Astrocyte (in vitro differentiated cells and primary cell): ENCODE measurements around the gene UTS2. TPM values are rescaled to one million over a fixed set of nuclear protein-coding genes. Genes with fewer than 3 reads are reported as not detected.

Source experiments
- DNase-seq: peaks from one replicate; pipeline ENCODE4 v3.0.0-alpha.2; 2010; ENCODE audit warnings: low read depth
- FAIRE-seq: peaks from 2 replicates; lab custom pipeline; 2011; peaks lifted over from hg19 to GRCh38; lab: Jason Lieb, UNC
- H2AFZ ChIP-seq: 2 replicates; pipeline ENCODE4 v1.6.0; 2012; ENCODE audit warnings: low read depth, low read length, inconsistent platforms
- H3K27ac ChIP-seq: 2 replicates; pipeline ENCODE4 v1.5.1; 2011; ENCODE audit warnings: low read depth, low read length, inconsistent platforms
- H3K27me3 ChIP-seq: 2 replicates; pipeline ENCODE4 v1.6.0; 2011; ENCODE audit warnings: low read length, inconsistent platforms; ENCODE audit not compliant: insufficient read depth
- H3K36me3 ChIP-seq: 2 replicates; pipeline ENCODE4 v1.5.1; 2011; ENCODE audit warnings: low read length, inconsistent platforms; ENCODE audit not compliant: insufficient read depth
- H3K4me1 ChIP-seq: 2 replicates; pipeline ENCODE4 v1.5.1; 2011; ENCODE audit warnings: low read length, inconsistent platforms; ENCODE audit not compliant: insufficient read depth
- H3K4me2 ChIP-seq: 2 replicates; pipeline ENCODE4 v1.6.0; 2012; ENCODE audit warnings: low read length, inconsistent platforms
- H3K4me3 ChIP-seq: 2 replicates; pipeline ENCODE4 v1.5.1; 2011; ENCODE audit warnings: low read depth, mild to moderate bottlenecking, low read length, inconsistent platforms; ENCODE audit not compliant: insufficient read depth
- H3K79me2 ChIP-seq: 2 replicates; pipeline ENCODE4 v1.6.0; 2012; ENCODE audit warnings: mild to moderate bottlenecking, low read length, inconsistent platforms; ENCODE audit not compliant: insufficient read depth
- H3K9ac ChIP-seq: 2 replicates; pipeline ENCODE4 v1.6.0; 2012; ENCODE audit warnings: mild to moderate bottlenecking, low read length, inconsistent platforms
- H3K9me3 ChIP-seq: 2 replicates; pipeline ENCODE4 v1.5.1; 2012; ENCODE audit warnings: low read depth, mild to moderate bottlenecking, low read length, inconsistent platforms; ENCODE audit not compliant: insufficient read depth
- H4K20me1 ChIP-seq: 2 replicates; pipeline ENCODE4 v1.6.0; 2012; ENCODE audit warnings: low read length, inconsistent platforms; ENCODE audit not compliant: insufficient read depth
- H3K27ac Mint-ChIP-seq: one replicate; pipeline ENCODE4 v1.8.0; 2021; ENCODE audit warnings: mild to moderate bottlenecking, mixed read lengths; ENCODE audit not compliant: unreplicated experiment
- H3K27me3 Mint-ChIP-seq: one replicate; pipeline ENCODE4 v1.8.0; 2021; ENCODE audit warnings: low read depth, mixed read lengths; ENCODE audit not compliant: unreplicated experiment
- H3K36me3 Mint-ChIP-seq: one replicate; pipeline ENCODE4 v1.8.0; 2021; ENCODE audit warnings: low read depth, mixed read lengths; ENCODE audit not compliant: unreplicated experiment
- H3K4me1 Mint-ChIP-seq: one replicate; pipeline ENCODE4 v1.8.0; 2021; ENCODE audit warnings: low read depth, mixed read lengths; ENCODE audit not compliant: unreplicated experiment
- H3K4me3 Mint-ChIP-seq: one replicate; pipeline ENCODE4 v1.8.0; 2021; ENCODE audit warnings: mild to moderate bottlenecking, moderate library complexity, mixed read lengths; ENCODE audit not compliant: unreplicated experiment
- H3K9me3 Mint-ChIP-seq: one replicate; pipeline ENCODE4 v1.8.0; 2021; ENCODE audit warnings: mild to moderate bottlenecking, mixed read lengths; ENCODE audit not compliant: unreplicated experiment
- EZH2 ChIP-seq: IDR thresholded peaks from 2 replicates; pipeline ENCODE4 v1.6.1; 2012; ENCODE audit warnings: mild to moderate bottlenecking, low read length, inconsistent platforms; ENCODE audit not compliant: insufficient read depth
- total RNA-seq: library from RNA; stranded (reverse); gene quantifications from 2 replicates; pipeline ENCODE4 v1.2.1, GENCODE V29; 2021
- TF ChIP-seq, protein P1 (sequence below): IDR thresholded peaks from 2 replicates; pipeline ENCODE4 v1.5.1; 2011; ENCODE audit warnings: low read depth, mild to moderate bottlenecking, inconsistent platforms, low read length, moderate library complexity; ENCODE audit not compliant: insufficient read depth

Gene UTS2
- total RNA-seq, 1 donor from 2014 or later, result not detected

GRCh38 chr1:7865978-7866377 is 13.1 kb upstream of the UTS2 start:
- no peak for FAIRE-seq
- no peak overlapping the region for H3K4me3 Mint-ChIP-seq
- H3K27me3 Mint-ChIP-seq, result peaks cover 6% of the 10 kb centered on the region

DNA sequence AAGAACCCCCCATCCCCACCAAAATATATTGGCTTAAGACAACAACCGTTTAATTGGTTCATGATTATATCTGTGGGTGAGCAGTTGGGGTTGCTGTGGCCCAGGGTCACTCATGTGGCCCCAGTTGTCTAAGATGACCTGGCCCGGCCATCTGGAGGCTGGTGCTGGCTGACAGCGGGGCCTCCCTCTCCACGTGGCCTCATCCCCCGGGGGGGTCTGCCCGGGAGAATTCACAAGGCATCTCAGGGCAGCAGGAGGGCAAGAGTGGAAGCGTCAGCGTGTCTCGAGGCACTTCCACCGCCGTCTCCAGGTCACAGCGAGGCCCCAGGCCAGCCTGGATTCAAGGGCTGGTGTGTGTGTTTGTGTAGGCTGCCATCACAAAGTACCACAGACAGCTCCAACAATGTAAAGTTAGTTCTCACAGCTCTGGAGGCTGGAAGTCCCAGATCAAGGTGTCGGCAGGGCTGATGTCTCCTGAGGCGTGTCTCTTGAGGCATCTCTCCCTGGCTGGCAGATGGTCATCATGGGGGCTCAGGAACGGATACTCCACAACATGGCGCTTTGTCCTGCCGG is 11.0 kb upstream of the UTS2 start:
- H4K20me1 ChIP-seq, result no peaks in the 10 kb centered on the region
- no peak overlapping the region for H3K4me2 ChIP-seq
- no peaks in the 10 kb centered on the region for H3K4me1 Mint-ChIP-seq
- H3K27me3 Mint-ChIP-seq, result peaks cover 9% of the 10 kb centered on the region
- H3K36me3 ChIP-seq, result no peaks in the 10 kb centered on the region
- no peak overlapping the region for H3K9ac ChIP-seq
- no peaks in the 10 kb centered on the region for H3K9me3 ChIP-seq
- no peak overlapping the region for H2AFZ ChIP-seq
- DNase-seq (no peak), FAIRE-seq (no peak)
- peaks cover 12% of the 10 kb centered on the region for H3K9me3 Mint-ChIP-seq
- H3K27ac Mint-ChIP-seq, result no peak overlapping the region
- TF ChIP-seq, protein P1, sequence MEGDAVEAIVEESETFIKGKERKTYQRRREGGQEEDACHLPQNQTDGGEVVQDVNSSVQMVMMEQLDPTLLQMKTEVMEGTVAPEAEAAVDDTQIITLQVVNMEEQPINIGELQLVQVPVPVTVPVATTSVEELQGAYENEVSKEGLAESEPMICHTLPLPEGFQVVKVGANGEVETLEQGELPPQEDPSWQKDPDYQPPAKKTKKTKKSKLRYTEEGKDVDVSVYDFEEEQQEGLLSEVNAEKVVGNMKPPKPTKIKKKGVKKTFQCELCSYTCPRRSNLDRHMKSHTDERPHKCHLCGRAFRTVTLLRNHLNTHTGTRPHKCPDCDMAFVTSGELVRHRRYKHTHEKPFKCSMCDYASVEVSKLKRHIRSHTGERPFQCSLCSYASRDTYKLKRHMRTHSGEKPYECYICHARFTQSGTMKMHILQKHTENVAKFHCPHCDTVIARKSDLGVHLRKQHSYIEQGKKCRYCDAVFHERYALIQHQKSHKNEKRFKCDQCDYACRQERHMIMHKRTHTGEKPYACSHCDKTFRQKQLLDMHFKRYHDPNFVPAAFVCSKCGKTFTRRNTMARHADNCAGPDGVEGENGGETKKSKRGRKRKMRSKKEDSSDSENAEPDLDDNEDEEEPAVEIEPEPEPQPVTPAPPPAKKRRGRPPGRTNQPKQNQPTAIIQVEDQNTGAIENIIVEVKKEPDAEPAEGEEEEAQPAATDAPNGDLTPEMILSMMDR, result no peak
- TF ChIP-seq EZH2, result no peak
- H3K4me1 ChIP-seq, result no peaks in the 10 kb centered on the region
- H3K4me3 Mint-ChIP-seq, result no peak overlapping the region
- peaks cover 3% of the 10 kb centered on the region for H3K36me3 Mint-ChIP-seq
- H3K27ac ChIP-seq, result no peak overlapping the region
- no peak overlapping the region for H3K4me3 ChIP-seq
- H3K79me2 ChIP-seq, result no peaks in the 10 kb centered on the region
- H3K27me3 ChIP-seq, result no peaks in the 10 kb centered on the region

More at GRCh38 chr1:7865978-7866377, 13.1 kb upstream of the UTS2 start:
- H3K79me2 ChIP-seq, result no peaks in the 10 kb centered on the region
- H2AFZ ChIP-seq, result no peak overlapping the region
- H3K4me3 ChIP-seq, result no peak overlapping the region
- Mint-ChIP-seq H3K27ac (no peak overlapping the region), H3K4me1 (no peaks in the 10 kb centered on the region), H3K36me3 (peaks cover 3% of the 10 kb centered on the region), H3K9me3 (peaks cover 14% of the 10 kb centered on the region)
- H3K27me3 ChIP-seq, result no peaks in the 10 kb centered on the region
- H3K4me1 ChIP-seq, result no peaks in the 10 kb centered on the region
- H3K27ac ChIP-seq, result no peak overlapping the region
- no peak overlapping the region for H3K9ac ChIP-seq
- TF ChIP-seq, protein P1, result no peak
- no peak for DNase-seq
- H4K20me1 ChIP-seq, result no peaks in the 10 kb centered on the region
- no peaks in the 10 kb centered on the region for H3K36me3 ChIP-seq
- H3K4me2 ChIP-seq, result no peak overlapping the region
- no peaks in the 10 kb centered on the region for H3K9me3 ChIP-seq

- H3K9ac ChIP-seq, result no peak overlapping the region
- H3K27ac ChIP-seq, result no peak overlapping the region
- no peaks in the 10 kb centered on the region for H3K27me3 ChIP-seq
- Mint-ChIP-seq H3K4me1 (no peaks in the 10 kb centered on the region), H3K27ac (no peak overlapping the region), H3K36me3 (peaks cover 3% of the 10 kb centered on the region), H3K9me3 (peaks cover 8% of the 10 kb centered on the region), H3K4me3 (no peak overlapping the region), H3K27me3 (peaks cover 6% of the 10 kb centered on the region)
- DNase-seq, result no peak
- H2AFZ ChIP-seq, result no peak overlapping the region
- no peaks in the 10 kb centered on the region for H3K36me3 ChIP-seq
- no peaks in the 10 kb centered on the region for H4K20me1 ChIP-seq
- TF ChIP-seq, protein P1, result no peak
- TF ChIP-seq EZH2, result no peak
- no peaks in the 10 kb centered on the region for H3K79me2 ChIP-seq
- H3K4me3 ChIP-seq, result no peak overlapping the region
- no peak overlapping the region for H3K4me2 ChIP-seq
- no peaks in the 10 kb centered on the region for H3K9me3 ChIP-seq
- H3K4me1 ChIP-seq, result no peaks in the 10 kb centered on the region
- FAIRE-seq, result no peak
Observed at GRCh38 chr1:7862211-7863060, 9.6 kb upstream of the UTS2 start.
